ENCODE results near the gene AREG. TPM values are rescaled to one million over a fixed set of nuclear protein-coding genes. Genes with fewer than 3 reads are reported as not detected.

The AREG gene
- total and polyA plus RNA-seq, 11 donors: 0.27 to 49.6 (median 1.9) TPM

DNA sequence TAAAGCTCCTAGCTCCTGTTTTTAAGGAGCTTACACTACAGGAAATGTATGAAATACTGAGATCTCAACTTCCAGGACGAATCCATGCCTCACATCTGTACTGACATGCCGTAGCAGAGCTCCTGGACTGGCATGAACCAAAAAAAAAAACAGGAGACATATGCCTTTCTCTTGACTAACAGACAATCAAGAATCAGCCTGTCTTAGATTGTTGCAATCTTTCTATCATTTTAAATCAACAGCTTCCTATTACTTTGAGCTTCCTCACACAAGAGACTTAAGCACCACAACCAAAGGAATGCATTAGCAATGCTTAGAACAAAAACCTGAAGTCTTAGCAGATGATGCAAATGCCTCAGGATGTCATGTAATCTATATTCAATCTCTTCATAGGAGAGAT lies 34.7 kb upstream of the AREG start:
- no peak for DNase-seq
- intact Hi-C loops (cut with DNase I): no loop called here

DNA sequence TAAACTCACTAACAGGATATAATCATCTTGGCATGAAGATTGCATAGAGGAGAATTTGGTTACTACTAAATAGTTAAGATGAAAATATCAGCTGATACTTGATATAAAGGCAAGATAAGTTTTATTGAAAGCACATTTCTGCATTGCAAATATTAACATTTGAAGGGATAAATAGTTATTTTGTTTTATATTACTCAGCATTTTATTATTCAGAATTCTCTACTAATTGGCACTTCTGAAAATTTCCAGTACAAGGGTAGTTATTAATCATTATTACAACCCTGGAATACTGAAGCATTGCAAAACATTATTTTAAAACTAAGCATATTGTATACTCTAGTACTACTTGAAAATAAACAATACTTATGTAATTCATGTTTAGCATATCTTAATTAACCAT lies 32.7 kb upstream of the AREG start:
- Histone ChIP-seq H3K27ac (no peak overlapping the region), H3K4me3 (no peak overlapping the region), H3K36me3 (no peaks in the 10 kb centered on the region), H3K9me3 (no peaks in the 10 kb centered on the region), H3K4me1 (no peaks in the 10 kb centered on the region), H3K27me3 (no peaks in the 10 kb centered on the region)
- ATAC-seq (no peak), DNase-seq (no peak)
- intact Hi-C loops (cut with DNase I): no loop called here
- TF ChIP-seq POLR2A (IDR thresholded peaks at IDR 0.05): no peak
- TF ChIP-seq, protein P1, sequence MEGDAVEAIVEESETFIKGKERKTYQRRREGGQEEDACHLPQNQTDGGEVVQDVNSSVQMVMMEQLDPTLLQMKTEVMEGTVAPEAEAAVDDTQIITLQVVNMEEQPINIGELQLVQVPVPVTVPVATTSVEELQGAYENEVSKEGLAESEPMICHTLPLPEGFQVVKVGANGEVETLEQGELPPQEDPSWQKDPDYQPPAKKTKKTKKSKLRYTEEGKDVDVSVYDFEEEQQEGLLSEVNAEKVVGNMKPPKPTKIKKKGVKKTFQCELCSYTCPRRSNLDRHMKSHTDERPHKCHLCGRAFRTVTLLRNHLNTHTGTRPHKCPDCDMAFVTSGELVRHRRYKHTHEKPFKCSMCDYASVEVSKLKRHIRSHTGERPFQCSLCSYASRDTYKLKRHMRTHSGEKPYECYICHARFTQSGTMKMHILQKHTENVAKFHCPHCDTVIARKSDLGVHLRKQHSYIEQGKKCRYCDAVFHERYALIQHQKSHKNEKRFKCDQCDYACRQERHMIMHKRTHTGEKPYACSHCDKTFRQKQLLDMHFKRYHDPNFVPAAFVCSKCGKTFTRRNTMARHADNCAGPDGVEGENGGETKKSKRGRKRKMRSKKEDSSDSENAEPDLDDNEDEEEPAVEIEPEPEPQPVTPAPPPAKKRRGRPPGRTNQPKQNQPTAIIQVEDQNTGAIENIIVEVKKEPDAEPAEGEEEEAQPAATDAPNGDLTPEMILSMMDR (IDR thresholded peaks at IDR 0.05): no peak

More for the DNA sequence above, 34.7 kb upstream of the AREG start:
- no peak overlapping the region for H3K4me3 ChIP-seq
- TF ChIP-seq, protein P1 (IDR thresholded peaks at IDR 0.05): no peak
- no peak for TF ChIP-seq POLR2A (IDR thresholded peaks at IDR 0.05)
- 67 to 79% (median 76%) methylated on average over 2 of the region's 2 CpGs for WGBS, 4 donors
- H3K4me1 ChIP-seq: no peaks in the 10 kb centered on the region
- H3K9me3 ChIP-seq: no peaks in the 10 kb centered on the region
- ATAC-seq: no peak
- H3K27ac ChIP-seq: no peak overlapping the region
- H3K36me3 ChIP-seq: no peaks in the 10 kb centered on the region
- no peaks in the 10 kb centered on the region for H3K27me3 ChIP-seq

DNA sequence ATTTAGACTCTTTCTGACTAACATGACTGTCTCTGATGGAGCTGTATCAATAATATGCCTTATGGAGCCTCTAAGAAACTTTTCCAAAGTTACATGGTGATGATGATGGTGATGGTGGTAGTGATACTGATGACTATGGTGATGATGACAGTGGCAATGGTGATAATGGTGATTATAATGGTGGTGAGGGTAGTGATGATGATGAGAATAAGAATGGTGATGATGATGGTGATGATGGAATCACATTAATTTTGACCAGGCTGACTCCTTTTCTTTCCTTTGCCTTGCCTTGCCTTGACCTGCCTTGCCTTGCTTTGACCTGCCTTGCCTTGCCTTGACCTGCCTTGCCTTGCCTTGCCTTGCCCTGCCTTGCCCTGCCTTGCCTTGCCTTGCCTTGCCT lies 31.7 kb upstream of the AREG start:
- Histone ChIP-seq H3K9me3 (no peaks in the 10 kb centered on the region), H3K4me1 (no peaks in the 10 kb centered on the region), H3K27me3 (no peaks in the 10 kb centered on the region), H3K4me3 (no peak overlapping the region), H3K36me3 (no peaks in the 10 kb centered on the region), H3K27ac (no peak overlapping the region)
- TF ChIP-seq, protein P1 (IDR thresholded peaks at IDR 0.05): no peak
- no peak for TF ChIP-seq POLR2A (IDR thresholded peaks at IDR 0.05)
- DNase-seq (no peak), ATAC-seq (no peak)
- intact Hi-C loops (cut with DNase I): no loop called here

DNA sequence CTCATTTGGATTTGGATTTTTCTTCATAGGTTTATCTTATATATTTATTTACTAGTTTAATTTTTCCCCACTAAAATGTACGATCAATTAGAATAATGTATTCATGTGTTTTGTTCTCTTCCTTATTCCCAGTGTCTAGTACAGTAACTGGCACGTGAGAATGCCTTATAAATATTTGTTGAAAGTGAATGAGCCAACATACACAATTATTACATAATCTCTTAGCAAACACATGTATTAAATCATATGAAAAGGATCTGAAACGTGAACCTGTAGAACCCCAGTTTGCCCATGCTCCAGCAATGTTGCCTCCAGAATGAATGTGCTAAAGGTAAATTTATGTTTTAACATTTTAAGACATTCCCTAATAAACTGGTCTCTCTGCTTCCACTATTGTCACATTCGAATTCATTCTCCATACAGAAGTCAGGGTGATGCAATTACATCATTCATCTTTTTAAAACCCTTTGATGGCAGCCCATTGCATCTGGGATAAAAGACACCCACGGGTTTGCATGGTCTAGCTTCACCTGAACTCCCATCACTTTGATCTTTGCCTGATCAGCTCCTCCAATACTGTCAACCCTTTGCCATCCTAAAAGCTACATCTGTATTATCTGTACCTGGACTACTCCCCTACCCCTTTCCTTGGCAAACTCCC lies 30.7 kb upstream of the AREG start:
- TF ChIP-seq POLR2A (IDR thresholded peaks at IDR 0.05): no peak
- TF ChIP-seq, protein P1 (IDR thresholded peaks at IDR 0.05): no peak
- WGBS, 4 donors: 68 to 74% (median 71%) methylated on average over 5 of the region's 5 CpGs
- H3K4me1 ChIP-seq: no peaks in the 10 kb centered on the region
- ATAC-seq: no peak
- intact Hi-C loops (cut with DNase I): no loop called here
- no peak overlapping the region for H3K4me3 ChIP-seq
- H3K36me3 ChIP-seq: no peaks in the 10 kb centered on the region
- no peak overlapping the region for H3K27ac ChIP-seq
- H3K9me3 ChIP-seq: no peaks in the 10 kb centered on the region
- DNase-seq: no peak
- H3K27me3 ChIP-seq: no peaks in the 10 kb centered on the region
